A549 (cell line): ENCODE results near the gene MVD.

ENCODE experiments used
- EHMT2 ChIP-seq: fragments of 200-600 bp; sonication (generic); IDR thresholded peaks from 2 replicates; pipeline ENCODE4 v1.6.1; 2016; ENCODE audit warnings: antibody characterized with exemption, low read depth, mild to moderate bottlenecking, moderate library complexity
- EP300 ChIP-seq, 2 experiments: fragments of >200 bp; sonication (Bioruptor Twin); formaldehyde crosslinking; IDR thresholded peaks; 2 replicates in 1 of 2; 3 replicates in 1 of 2; pipeline ENCODE4 v1.6.1; 2016 to 2017
- HDAC2 ChIP-seq: fragments of 200-600 bp; sonication (generic); IDR thresholded peaks from 2 replicates; pipeline ENCODE4 v1.6.1; 2016
- KDM5A ChIP-seq: fragments of 200-600 bp; sonication (generic); IDR thresholded peaks from 2 replicates; pipeline ENCODE4 v1.6.1; 2016; ENCODE audit warnings: antibody characterized with exemption, mild to moderate bottlenecking
- MYC ChIP-seq: IDR thresholded peaks from 2 replicates; pipeline ENCODE4 v1.6.1; 2012; ENCODE audit warnings: mild to moderate bottlenecking, inconsistent platforms, low read length, improper control_type of control experiment, borderline replicate concordance
- NPAS2 ChIP-seq: fragments of 250-450 bp; sonication (Bioruptor Pico); IDR thresholded peaks from 2 replicates; pipeline ENCODE4 v1.8.0; 2022; ENCODE audit warnings: mild to moderate bottlenecking, moderate library complexity, borderline replicate concordance
- POLR2A ChIP-seq: IDR thresholded peaks from 2 replicates; pipeline ENCODE4 v1.6.1; 2012; ENCODE audit warnings: mild to moderate bottlenecking, low read length
- RAD21 ChIP-seq, 2 experiments: fragments of >200 bp in 1 of 2; sonication (Bioruptor Twin) in 1 of 2; formaldehyde crosslinking in 1 of 2; IDR thresholded peaks in 1 of 2; conservative IDR thresholded peaks in 1 of 2; 2 replicates in 1 of 2; 3 replicates in 1 of 2; pipeline ENCODE4 v1.6.1; 2012 to 2018; ENCODE audit warnings: inconsistent platforms in 1 of 2
- RFX5 ChIP-seq: fragments of 450-650 bp; IDR thresholded peaks from 2 replicates; pipeline ENCODE4 v1.7.1; 2014; ENCODE audit warnings: antibody characterized with exemption, mild to moderate bottlenecking, moderate library complexity
- ZFP36 ChIP-seq: fragments of 450-650 bp; IDR thresholded peaks from 2 replicates; pipeline ENCODE4 v1.6.1; 2014; ENCODE audit warnings: borderline replicate concordance; ENCODE audit not compliant: partially characterized antibody
- TF ChIP-seq, protein P1 (sequence below): IDR thresholded peaks from 2 replicates; pipeline ENCODE4 v1.6.1; 2012
- TF ChIP-seq, protein P2 (sequence below): fragments of >200 bp; sonication (Bioruptor Twin); formaldehyde crosslinking; IDR thresholded peaks from 3 replicates; pipeline ENCODE4 v1.6.1; 2016
- TF ChIP-seq, protein P3 (sequence below): fragments of >200 bp; sonication (Bioruptor Twin); formaldehyde crosslinking; IDR thresholded peaks from 3 replicates; pipeline ENCODE4 v1.5.1; 2016

DNA sequence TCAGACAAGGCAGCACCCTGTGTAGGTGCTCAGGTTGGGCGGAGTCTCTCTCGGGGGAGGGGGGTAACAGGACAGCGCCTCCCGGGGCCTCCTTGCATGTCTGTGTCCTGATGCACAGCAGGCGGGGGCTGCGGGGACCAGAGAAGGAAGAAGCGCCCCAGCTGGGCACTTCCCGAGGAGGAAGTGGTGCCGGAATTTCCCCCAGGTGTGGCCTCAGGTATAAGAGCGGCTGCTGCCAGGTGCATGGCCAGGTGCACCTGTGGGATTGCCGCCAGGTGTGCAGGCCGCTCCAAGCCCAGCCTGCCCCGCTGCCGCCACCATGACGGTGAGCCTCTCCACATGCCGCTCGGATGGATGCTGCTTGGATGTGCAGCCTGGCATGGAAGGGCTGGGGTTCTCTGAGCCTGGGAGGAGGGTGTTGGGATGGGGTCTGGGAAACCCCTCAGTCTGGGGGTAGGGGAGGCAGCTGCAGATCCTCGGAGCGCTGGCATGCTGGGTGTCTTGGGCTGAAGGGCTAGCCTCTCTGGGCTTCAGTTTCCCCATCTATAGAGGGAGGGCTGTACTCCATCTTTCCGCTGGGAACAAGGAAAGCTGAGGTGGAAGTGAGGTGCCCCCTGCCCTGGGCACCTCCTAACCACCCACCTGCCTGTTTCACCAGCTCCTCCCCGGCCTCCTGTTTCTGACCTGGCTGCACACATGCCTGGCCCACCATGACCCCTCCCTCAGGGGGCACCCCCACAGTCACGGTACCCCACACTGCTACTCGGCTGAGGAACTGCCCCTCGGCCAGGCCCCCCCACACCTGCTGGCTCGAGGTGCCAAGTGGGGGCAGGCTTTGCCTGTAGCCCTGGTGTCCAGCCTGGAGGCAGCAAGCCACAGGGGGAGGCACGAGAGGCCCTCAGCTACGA is 24.3 kb downstream of the MVD start, which contains the start of gene IL17C:
- TF ChIP-seq, protein P1, sequence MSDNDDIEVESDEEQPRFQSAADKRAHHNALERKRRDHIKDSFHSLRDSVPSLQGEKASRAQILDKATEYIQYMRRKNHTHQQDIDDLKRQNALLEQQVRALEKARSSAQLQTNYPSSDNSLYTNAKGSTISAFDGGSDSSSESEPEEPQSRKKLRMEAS: no peak
- TF ChIP-seq EHMT2 (no peak), RFX5 (no peak), NPAS2 (CRISPR knock-in tag) (no peak), ZFP36 (peak; percentile 13), EP300 (IDR thresholded peaks at IDR 0.05) (no peak), POLR2A (no peak), HDAC2 (no peak), RAD21 (conservative IDR thresholded peaks at IDR 0.05 in 1 of 2, IDR thresholded peaks at IDR 0.05 in 1 of 2) (no peak), MYC (no peak), KDM5A (no peak)
- TF ChIP-seq, protein P2, sequence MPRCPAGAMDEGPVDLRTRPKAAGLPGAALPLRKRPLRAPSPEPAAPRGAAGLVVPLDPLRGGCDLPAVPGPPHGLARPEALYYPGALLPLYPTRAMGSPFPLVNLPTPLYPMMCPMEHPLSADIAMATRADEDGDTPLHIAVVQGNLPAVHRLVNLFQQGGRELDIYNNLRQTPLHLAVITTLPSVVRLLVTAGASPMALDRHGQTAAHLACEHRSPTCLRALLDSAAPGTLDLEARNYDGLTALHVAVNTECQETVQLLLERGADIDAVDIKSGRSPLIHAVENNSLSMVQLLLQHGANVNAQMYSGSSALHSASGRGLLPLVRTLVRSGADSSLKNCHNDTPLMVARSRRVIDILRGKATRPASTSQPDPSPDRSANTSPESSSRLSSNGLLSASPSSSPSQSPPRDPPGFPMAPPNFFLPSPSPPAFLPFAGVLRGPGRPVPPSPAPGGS: no peak
- TF ChIP-seq, protein P3, sequence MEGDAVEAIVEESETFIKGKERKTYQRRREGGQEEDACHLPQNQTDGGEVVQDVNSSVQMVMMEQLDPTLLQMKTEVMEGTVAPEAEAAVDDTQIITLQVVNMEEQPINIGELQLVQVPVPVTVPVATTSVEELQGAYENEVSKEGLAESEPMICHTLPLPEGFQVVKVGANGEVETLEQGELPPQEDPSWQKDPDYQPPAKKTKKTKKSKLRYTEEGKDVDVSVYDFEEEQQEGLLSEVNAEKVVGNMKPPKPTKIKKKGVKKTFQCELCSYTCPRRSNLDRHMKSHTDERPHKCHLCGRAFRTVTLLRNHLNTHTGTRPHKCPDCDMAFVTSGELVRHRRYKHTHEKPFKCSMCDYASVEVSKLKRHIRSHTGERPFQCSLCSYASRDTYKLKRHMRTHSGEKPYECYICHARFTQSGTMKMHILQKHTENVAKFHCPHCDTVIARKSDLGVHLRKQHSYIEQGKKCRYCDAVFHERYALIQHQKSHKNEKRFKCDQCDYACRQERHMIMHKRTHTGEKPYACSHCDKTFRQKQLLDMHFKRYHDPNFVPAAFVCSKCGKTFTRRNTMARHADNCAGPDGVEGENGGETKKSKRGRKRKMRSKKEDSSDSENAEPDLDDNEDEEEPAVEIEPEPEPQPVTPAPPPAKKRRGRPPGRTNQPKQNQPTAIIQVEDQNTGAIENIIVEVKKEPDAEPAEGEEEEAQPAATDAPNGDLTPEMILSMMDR: no peak
